SH-SY5Y (cell line): ENCODE results near the gene PTCD3.

ENCODE experiments used
- GATA2 ChIP-seq: IDR thresholded peaks from 2 replicates; pipeline ENCODE4 v1.6.1; 2011; ENCODE audit warnings: mild to moderate bottlenecking, low read depth, low read length
- GATA3 ChIP-seq: IDR thresholded peaks from 2 replicates; pipeline ENCODE4 v1.6.1; 2011; ENCODE audit warnings: low read depth, mild to moderate bottlenecking, low read length, moderate library complexity

GRCh38 chr2:86074256-86074655 lies 31.8 kb upstream of the PTCD3 start:
- TF ChIP-seq GATA2 (no peak), GATA3 (no peak)
